Measurements from ENCODE around the gene TDRD9.

GRCh38 chr14:104019806-104020205 lies 91.5 kb downstream of the TDRD9 start:
- no peak for TF ChIP-seq YY1 (IDR thresholded peaks at IDR 0.05; ENCODE audit: low read depth)
- no peak for TF ChIP-seq EP300 (IDR thresholded peaks at IDR 0.05; ENCODE audit: borderline replicate concordance)
